Measurements from ENCODE around the gene KIF26A.

DNA sequence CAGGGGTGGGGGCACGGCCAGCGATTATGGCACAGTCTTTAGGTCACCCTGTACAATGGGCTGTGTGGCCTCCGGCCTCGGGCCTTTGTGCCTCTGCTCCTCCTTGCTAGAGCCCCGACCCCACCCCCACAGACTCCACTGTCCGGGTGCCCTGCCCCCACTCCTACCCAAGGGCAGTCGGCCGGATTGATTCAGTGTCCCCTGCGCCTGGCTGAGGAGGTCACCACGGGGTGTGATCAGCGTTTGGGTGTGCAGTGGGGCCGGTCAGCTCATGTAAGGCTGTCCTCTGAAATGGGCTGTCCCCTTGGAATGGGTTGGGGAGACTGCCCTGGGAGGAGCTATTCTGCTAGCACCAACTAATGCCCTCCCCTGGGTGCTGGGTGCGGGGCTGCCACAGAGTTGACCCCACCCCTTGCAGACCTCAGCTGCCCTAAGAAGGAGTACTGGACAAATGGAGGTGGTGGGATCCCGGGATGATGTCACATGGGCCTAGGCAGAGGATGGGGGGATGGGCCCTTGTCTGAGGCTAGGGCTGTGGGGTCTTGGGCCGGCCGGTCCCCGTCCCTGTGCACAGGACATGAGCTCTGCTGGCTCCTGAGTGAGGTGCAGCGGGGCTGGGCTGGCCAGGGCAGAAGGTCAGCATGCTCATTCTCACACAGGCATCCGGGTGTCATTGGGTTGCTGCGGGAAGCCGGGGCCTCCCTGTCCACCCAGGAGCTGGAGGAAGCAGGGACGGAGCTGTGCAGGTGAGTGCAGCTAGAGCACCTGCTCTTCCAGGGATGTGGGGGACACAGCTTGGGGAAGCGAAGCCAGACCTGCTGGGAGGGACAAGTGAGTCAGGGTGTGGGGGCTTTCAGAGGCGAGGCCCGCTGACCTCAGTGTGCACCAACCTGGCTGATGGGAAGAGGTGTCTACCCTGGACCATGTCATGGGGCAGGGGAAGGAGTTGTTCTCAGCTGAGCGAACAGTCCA, 29.5 kb upstream of the KIF26A start:
- TF ChIP-seq, protein P1, sequence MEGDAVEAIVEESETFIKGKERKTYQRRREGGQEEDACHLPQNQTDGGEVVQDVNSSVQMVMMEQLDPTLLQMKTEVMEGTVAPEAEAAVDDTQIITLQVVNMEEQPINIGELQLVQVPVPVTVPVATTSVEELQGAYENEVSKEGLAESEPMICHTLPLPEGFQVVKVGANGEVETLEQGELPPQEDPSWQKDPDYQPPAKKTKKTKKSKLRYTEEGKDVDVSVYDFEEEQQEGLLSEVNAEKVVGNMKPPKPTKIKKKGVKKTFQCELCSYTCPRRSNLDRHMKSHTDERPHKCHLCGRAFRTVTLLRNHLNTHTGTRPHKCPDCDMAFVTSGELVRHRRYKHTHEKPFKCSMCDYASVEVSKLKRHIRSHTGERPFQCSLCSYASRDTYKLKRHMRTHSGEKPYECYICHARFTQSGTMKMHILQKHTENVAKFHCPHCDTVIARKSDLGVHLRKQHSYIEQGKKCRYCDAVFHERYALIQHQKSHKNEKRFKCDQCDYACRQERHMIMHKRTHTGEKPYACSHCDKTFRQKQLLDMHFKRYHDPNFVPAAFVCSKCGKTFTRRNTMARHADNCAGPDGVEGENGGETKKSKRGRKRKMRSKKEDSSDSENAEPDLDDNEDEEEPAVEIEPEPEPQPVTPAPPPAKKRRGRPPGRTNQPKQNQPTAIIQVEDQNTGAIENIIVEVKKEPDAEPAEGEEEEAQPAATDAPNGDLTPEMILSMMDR (IDR thresholded peaks at IDR 0.05; ENCODE audit: low read depth, low read length): no peak
- TF ChIP-seq EZH2phosphoT487 (IDR thresholded peaks at IDR 0.05; ENCODE audit: low read depth): no peak

Measured in OCI-LY3 (cell line).